Type B pancreatic cell (in vitro differentiated cells): Measurements from ENCODE around the gene RUNX1. TPM values are rescaled to one million over a fixed set of nuclear protein-coding genes. Genes with fewer than 3 reads are reported as not detected.

Source experiments
- DNase-seq: peaks from one replicate; pipeline ENCODE4 v3.0.0; 2021; ENCODE audit warnings: mixed read lengths; ENCODE audit not compliant: unreplicated experiment; ENCODE audit errors: extremely low spot score
- H3K27ac Mint-ChIP-seq: 2 replicates; pipeline ENCODE4 v1.8.0; 2021; ENCODE audit warnings: mild to moderate bottlenecking, mixed read lengths
- H3K27me3 Mint-ChIP-seq: 2 replicates; pipeline ENCODE4 v1.8.0; 2021; ENCODE audit warnings: mixed read lengths
- H3K36me3 Mint-ChIP-seq: 2 replicates; pipeline ENCODE4 v1.8.0; 2021; ENCODE audit warnings: mixed read lengths
- H3K4me1 Mint-ChIP-seq: one replicate; pipeline ENCODE4 v1.8.0; 2021; ENCODE audit warnings: mixed read lengths; ENCODE audit not compliant: unreplicated experiment
- H3K4me3 Mint-ChIP-seq: 2 replicates; pipeline ENCODE4 v1.8.0; 2021; ENCODE audit warnings: mild to moderate bottlenecking, mixed read lengths
- H3K9me3 Mint-ChIP-seq: 2 replicates; pipeline ENCODE4 v1.8.0; 2021; ENCODE audit warnings: mixed read lengths
- CTCF ChIP-seq: fragments of 200-600 bp; sonication (generic); conservative IDR thresholded peaks from 2 replicates; pipeline ENCODE4 v1.5.0; 2021; ENCODE audit warnings: antibody characterized with exemption, mild to moderate bottlenecking
- total RNA-seq: library from RNA; stranded (reverse); gene quantifications from 2 replicates; pipeline ENCODE4 v1.2.1, GENCODE V29; 2021; ENCODE audit warnings: low replicate concordance

RUNX1 gene
- total RNA-seq, 1 donor from 2014 or later, result 11.9 TPM

- no peaks in the 10 kb centered on the region for H3K9me3 Mint-ChIP-seq
- H3K27ac Mint-ChIP-seq, result peak overlapping the region; percentile 95
- peaks cover 7% of the 10 kb centered on the region for H3K36me3 Mint-ChIP-seq
- no peak for DNase-seq
- peaks cover 5% of the 10 kb centered on the region for H3K27me3 Mint-ChIP-seq
- no peak for TF ChIP-seq CTCF
- no peak overlapping the region for H3K4me3 Mint-ChIP-seq
- H3K4me1 Mint-ChIP-seq, result peaks cover 37% of the 10 kb centered on the region
These were observed 254.4 kb downstream of the RUNX1 start for GRCh38 chr21:34794686-34795085.

- no peak overlapping the region for H3K4me3 Mint-ChIP-seq
- TF ChIP-seq CTCF, result peak; percentile 25
- no peaks in the 10 kb centered on the region for H3K36me3 Mint-ChIP-seq
- peaks cover 43% of the 10 kb centered on the region for H3K4me1 Mint-ChIP-seq
- H3K9me3 Mint-ChIP-seq, result no peaks in the 10 kb centered on the region
- DNase-seq, result no peak
- no peak overlapping the region for H3K27ac Mint-ChIP-seq
- H3K27me3 Mint-ChIP-seq, result peaks cover 5% of the 10 kb centered on the region
These were observed 255.6 kb downstream of the RUNX1 start for GRCh38 chr21:34793471-34793870.

GRCh38 chr21:34792504-34793089 is 256.5 kb downstream of the RUNX1 start:
- peaks cover 5% of the 10 kb centered on the region for H3K27me3 Mint-ChIP-seq
- no peaks in the 10 kb centered on the region for H3K9me3 Mint-ChIP-seq
- H3K4me3 Mint-ChIP-seq, result no peak overlapping the region
- no peak for DNase-seq
- TF ChIP-seq CTCF, result no peak
- peaks cover 37% of the 10 kb centered on the region for H3K4me1 Mint-ChIP-seq
- H3K27ac Mint-ChIP-seq, result no peak overlapping the region
- no peaks in the 10 kb centered on the region for H3K36me3 Mint-ChIP-seq

GRCh38 chr21:34791776-34792503 is 257.2 kb downstream of the RUNX1 start:
- Mint-ChIP-seq H3K27ac (no peak overlapping the region), H3K9me3 (no peaks in the 10 kb centered on the region), H3K27me3 (peaks cover 5% of the 10 kb centered on the region), H3K4me1 (peaks cover 31% of the 10 kb centered on the region), H3K4me3 (no peak overlapping the region), H3K36me3 (no peaks in the 10 kb centered on the region)
- no peak for DNase-seq
- no peak for TF ChIP-seq CTCF

GRCh38 chr21:34790834-34791233 is 258.3 kb downstream of the RUNX1 start:
- Mint-ChIP-seq H3K4me1 (peaks cover 21% of the 10 kb centered on the region), H3K27ac (no peak overlapping the region), H3K36me3 (no peaks in the 10 kb centered on the region), H3K27me3 (peaks cover 8% of the 10 kb centered on the region), H3K9me3 (no peaks in the 10 kb centered on the region), H3K4me3 (no peak overlapping the region)
- TF ChIP-seq CTCF, result no peak
- DNase-seq, result no peak
